ENCODE measurements around the gene PADI2. TPM values are rescaled to one million over a fixed set of nuclear protein-coding genes. Genes with fewer than 3 reads are reported as not detected.

The PADI2 gene
- total RNA-seq, 2 donors from 2014 or later = 2.3 to 3.0 TPM

GRCh38 chr1:17033481-17033880, 85.8 kb downstream of the PADI2 start:
- Histone ChIP-seq H3K4me1 (peaks cover 36% of the 10 kb centered on the region), H3K27ac (no peak overlapping the region), H3K9me3 (no peaks in the 10 kb centered on the region), H3K36me3 (replicated peaks in 1 of 2; ENCODE audit: insufficient read depth in 1 of 2, low read depth in 2 of 2) (peaks cover 4 to 6% of the 10 kb centered on the region in 2 donors), H3K4me3 (no peak overlapping the region), H3K27me3 (no peaks in the 10 kb centered on the region)
- TF ChIP-seq CTCF (IDR thresholded peaks at IDR 0.05) (no peak), POLR2A (IDR thresholded peaks at IDR 0.05) (no peak)
- no peak for ATAC-seq
- intact Hi-C loops (cut with DNase I) = no loop called here
- DNase-seq = no peak
- 81 to 85% methylated on average over 4 of the region's 4 CpGs for WGBS, 2 donors

- H3K36me3 ChIP-seq (replicated peaks in 1 of 2; ENCODE audit: insufficient read depth in 1 of 2, low read depth in 2 of 2) = peaks cover 3 to 6% of the 10 kb centered on the region in 2 donors
- ATAC-seq = no peak
- peaks cover 42% of the 10 kb centered on the region for H3K4me1 ChIP-seq
- H3K4me3 ChIP-seq = no peak overlapping the region
- DNase-seq = no peak
- intact Hi-C loops (cut with DNase I) = no loop called here
- peak overlapping the region in 1 of 4 donors; percentile 40 for H3K27ac ChIP-seq
- no peak for TF ChIP-seq POLR2A (IDR thresholded peaks at IDR 0.05)
- no peak for TF ChIP-seq CTCF (IDR thresholded peaks at IDR 0.05)
- WGBS, 2 donors = 69 to 86% methylated on average over 3 of the region's 3 CpGs
- no peaks in the 10 kb centered on the region for H3K27me3 ChIP-seq
- no peaks in the 10 kb centered on the region for H3K9me3 ChIP-seq
These were observed 86.5 kb downstream of the PADI2 start for GRCh38 chr1:17032741-17033140.

- Histone ChIP-seq H3K9me3 (no peaks in the 10 kb centered on the region), H3K27me3 (no peaks in the 10 kb centered on the region), H3K36me3 (replicated peaks in 1 of 2; ENCODE audit: insufficient read depth in 1 of 2, low read depth in 2 of 2) (peaks cover 0 to 3% of the 10 kb centered on the region in 2 donors), H3K4me3 (no peak overlapping the region), H3K4me1 (peaks cover 51% of the 10 kb centered on the region), H3K27ac (peak overlapping the region in 3 of 4 donors; percentile 39 to 49 (median 40))
- ATAC-seq (no peak), DNase-seq (no peak)
- no peak for TF ChIP-seq POLR2A (IDR thresholded peaks at IDR 0.05)
- intact Hi-C loops (cut with DNase I) = no loop called here
- WGBS, 2 donors = 39 to 43% methylated on average over 4 of the region's 4 CpGs
These were observed 87.8 kb downstream of the PADI2 start for GRCh38 chr1:17031436-17031835.

- intact Hi-C loops (cut with DNase I) = no loop called here
- DNase-seq (no peak), ATAC-seq (no peak)
- H3K4me3 ChIP-seq = no peak overlapping the region
- peaks cover 0 to 6% of the 10 kb centered on the region in 2 donors for H3K36me3 ChIP-seq (replicated peaks in 1 of 2; ENCODE audit: insufficient read depth in 1 of 2, low read depth in 2 of 2)
- peaks cover 51% of the 10 kb centered on the region for H3K4me1 ChIP-seq
- WGBS, 2 donors = 84 to 90% methylated on average over 4 of the region's 4 CpGs
- H3K9me3 ChIP-seq = no peaks in the 10 kb centered on the region
- no peaks in the 10 kb centered on the region for H3K27me3 ChIP-seq
- peak overlapping the region in 3 of 4 donors; percentile 69 to 88 (median 80) for H3K27ac ChIP-seq
- no peak for TF ChIP-seq POLR2A (IDR thresholded peaks at IDR 0.05)
These were observed 89.0 kb downstream of the PADI2 start for GRCh38 chr1:17030206-17030605.

- intact Hi-C loops (cut with DNase I) = loop anchor here (10.0 kb wide), 1 partner anchor 54 kb away; no protein-coding TSS in a partner anchor
- peaks cover 58% of the 10 kb centered on the region for H3K4me1 ChIP-seq
- H3K36me3 ChIP-seq (replicated peaks in 1 of 2; ENCODE audit: insufficient read depth in 1 of 2, low read depth in 2 of 2) = peaks cover 0 to 8% of the 10 kb centered on the region in 2 donors
- 39 to 41% methylated on average over 5 of the region's 5 CpGs for WGBS, 2 donors
- peak; percentile 58 to 80 (median 78) for DNase-seq
- no peaks in the 10 kb centered on the region for H3K27me3 ChIP-seq
- peak; percentile 64 for ATAC-seq
- H3K9me3 ChIP-seq = peaks cover 0 to 1% (median 0%) of the 10 kb centered on the region in 3 donors
- TF ChIP-seq CTCF (IDR thresholded peaks at IDR 0.05) (no peak), POLR2A (IDR thresholded peaks at IDR 0.05) (no peak)
- peak overlapping the region; percentile 69 to 88 (median 80) for H3K27ac ChIP-seq
- no peak overlapping the region for H3K4me3 ChIP-seq
These were observed 90.5 kb downstream of the PADI2 start for GRCh38 chr1:17028662-17029188.

- H3K9me3 ChIP-seq = peaks cover 0 to 4% (median 0%) of the 10 kb centered on the region in 3 donors
- peak; percentile 91 for ATAC-seq
- no peaks in the 10 kb centered on the region for H3K27me3 ChIP-seq
- peaks cover 0 to 11% of the 10 kb centered on the region in 2 donors for H3K36me3 ChIP-seq (replicated peaks in 1 of 2; ENCODE audit: insufficient read depth in 1 of 2, low read depth in 2 of 2)
- 19 to 20% methylated on average over 2 of the region's 2 CpGs for WGBS, 2 donors
- peak; percentile 76 to 92 (median 84) for DNase-seq
- H3K4me1 ChIP-seq = peaks cover 57% of the 10 kb centered on the region
- TF ChIP-seq POLR2A (IDR thresholded peaks at IDR 0.05) = no peak
- no peak for TF ChIP-seq CTCF (IDR thresholded peaks at IDR 0.05)
- H3K27ac ChIP-seq = peak overlapping the region; percentile 69 to 88 (median 80)
- no peak overlapping the region for H3K4me3 ChIP-seq
- intact Hi-C loops (cut with DNase I) = loop anchor here (10.0 kb wide), 1 partner anchor 53 kb away; no protein-coding TSS in a partner anchor
These were observed 91.4 kb downstream of the PADI2 start for GRCh38 chr1:17027900-17028299.

All from body of pancreas (tissue), 4 donors.